Hair follicle dermal papilla cell (primary cell): ENCODE results near the gene TBL2. TPM values are rescaled to one million over a fixed set of nuclear protein-coding genes. Genes with fewer than 3 reads are reported as not detected.

Source experiments
- total RNA-seq: library from RNA; depleted of rRNA; stranded (reverse); fragments of >200 nt; gene quantifications from 2 replicates; pipeline ENCODE4 v1.2.3, GENCODE V29; 2012

The TBL2 gene, protein sequence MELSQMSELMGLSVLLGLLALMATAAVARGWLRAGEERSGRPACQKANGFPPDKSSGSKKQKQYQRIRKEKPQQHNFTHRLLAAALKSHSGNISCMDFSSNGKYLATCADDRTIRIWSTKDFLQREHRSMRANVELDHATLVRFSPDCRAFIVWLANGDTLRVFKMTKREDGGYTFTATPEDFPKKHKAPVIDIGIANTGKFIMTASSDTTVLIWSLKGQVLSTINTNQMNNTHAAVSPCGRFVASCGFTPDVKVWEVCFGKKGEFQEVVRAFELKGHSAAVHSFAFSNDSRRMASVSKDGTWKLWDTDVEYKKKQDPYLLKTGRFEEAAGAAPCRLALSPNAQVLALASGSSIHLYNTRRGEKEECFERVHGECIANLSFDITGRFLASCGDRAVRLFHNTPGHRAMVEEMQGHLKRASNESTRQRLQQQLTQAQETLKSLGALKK
- total RNA-seq: 88.9 and 95.7 TPM in 2 replicates

GRCh38 chr7:73578342-73579128 is at the start of gene TBL2:
Gene TBL2 (minus strand): TSS chr7:73578579. CDS start chr7:73578549, 30 bp downstream.

DNA sequence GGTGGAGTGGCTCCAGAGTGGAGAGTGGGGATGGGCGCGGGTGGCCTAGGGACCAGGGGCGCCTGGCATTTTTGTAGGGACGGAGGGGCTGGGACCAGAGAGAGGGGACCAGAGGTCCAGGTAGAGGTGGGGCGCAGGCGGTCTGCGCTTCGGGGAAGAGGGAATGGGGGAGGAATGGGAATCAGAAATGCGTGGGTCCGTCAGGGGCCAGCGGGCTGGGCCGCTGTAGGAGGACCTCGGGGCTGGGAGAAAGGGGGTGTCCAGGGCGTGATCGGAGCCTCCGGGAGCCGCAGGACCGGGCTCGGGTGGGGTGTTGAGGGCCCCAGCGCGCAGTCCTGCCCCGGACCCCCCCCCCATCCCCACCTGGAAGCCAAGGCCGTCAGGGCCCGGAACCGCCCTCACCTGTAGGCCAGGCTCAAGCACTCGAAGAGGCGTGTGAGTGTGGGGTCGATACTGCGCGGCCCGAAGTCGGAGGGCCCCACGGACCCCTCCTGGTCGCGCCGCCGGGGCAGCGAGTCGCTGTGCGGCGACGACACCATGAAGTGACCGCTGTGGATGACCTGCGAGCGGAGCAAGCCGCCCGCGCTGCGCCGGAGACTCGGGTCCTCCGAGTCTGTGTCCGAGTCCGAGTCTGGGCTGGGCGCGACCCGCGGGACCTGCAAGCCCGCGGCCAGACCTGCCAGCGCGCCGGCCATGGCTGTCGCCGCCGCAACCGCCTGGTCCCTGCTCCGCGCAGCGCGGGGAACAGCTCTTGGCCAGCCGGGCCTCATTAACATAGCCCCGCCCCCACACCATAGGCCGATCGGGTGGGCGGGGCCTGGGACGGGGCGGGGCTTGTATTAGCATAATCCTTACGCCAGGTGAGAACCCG is 45.7 kb upstream of the TBL2 start, which contains the start of gene MLXIPL:
Gene MLXIPL, minus strand, starts transcription at position 725 of the 871 bp plus-strand sequence. Its CDS starts 30 bp downstream, at position 695.

DNA sequence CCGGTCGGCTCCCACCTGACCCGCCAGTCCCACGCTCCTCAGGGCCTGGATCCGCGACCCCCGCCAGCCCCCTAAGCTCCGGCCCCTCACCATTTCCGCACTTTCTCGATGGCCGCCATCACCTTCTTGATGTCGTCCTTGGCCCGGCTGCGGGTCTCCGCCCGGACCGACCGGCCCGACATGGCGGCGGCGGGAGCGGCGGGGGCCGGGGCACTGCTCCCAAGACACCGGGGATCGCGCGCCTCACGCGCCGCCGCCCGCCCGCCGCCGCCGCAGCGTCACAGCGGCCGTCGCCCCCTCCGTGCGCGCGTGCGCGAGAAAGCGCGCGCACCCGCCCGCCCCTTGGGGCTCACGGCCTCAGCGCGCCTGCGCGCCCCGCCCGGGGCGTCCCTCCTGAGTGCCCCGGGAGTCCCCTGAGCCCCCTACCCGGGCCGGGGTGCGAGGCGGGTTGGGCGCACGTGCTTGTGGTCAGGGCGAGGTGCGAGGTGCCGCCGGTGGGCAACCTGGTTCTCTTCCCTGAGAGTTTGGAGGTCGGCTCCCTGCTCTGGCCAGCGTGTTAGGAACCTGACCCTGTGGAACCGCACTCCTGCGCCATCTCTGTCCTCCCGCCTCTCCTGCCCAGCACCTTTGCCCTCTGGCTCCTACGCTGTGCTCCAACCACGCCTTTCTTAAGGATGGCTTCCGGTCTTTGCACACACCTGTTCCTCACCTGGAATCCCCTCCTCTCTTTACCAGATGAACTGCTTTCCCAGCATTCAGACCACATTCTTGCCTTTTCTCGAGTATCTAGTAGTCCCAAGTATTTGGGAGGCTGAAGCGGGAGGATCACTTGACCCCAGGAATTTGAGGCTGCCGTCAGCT is 20.8 kb downstream of the TBL2 start, which contains the start of gene BCL7B:
Gene BCL7B, minus strand, starts transcription at position 294 of the 861 bp plus-strand sequence. Its CDS starts 112 bp downstream, at position 182.

GRCh38 chr7:73522105-73522872 is 56.1 kb downstream of the TBL2 start, which contains the start of gene BAZ1B:
Gene BAZ1B (minus strand): TSS chr7:73522293. CDS start chr7:73521933, 360 bp downstream.

Other genes starting within 250 kb of the TBL2 start
- 0.81 and 0.85 TPM in 2 replicates for gene FZD9, start 144.8 kb downstream of the TBL2 start, total RNA-seq
- gene BAZ1B, start 56.3 kb downstream of the TBL2 start, total RNA-seq: 48.7 and 51.0 TPM in 2 replicates
- gene BCL7B, start 20.9 kb downstream of the TBL2 start, total RNA-seq: 32.6 and 36.4 TPM in 2 replicates
- gene MLXIPL, start 45.9 kb upstream of the TBL2 start, total RNA-seq: not detected in 2 replicates
- gene VPS37D, start 89.3 kb upstream of the TBL2 start, total RNA-seq: 3.6 and 6.2 TPM in 2 replicates
- 4.2 and 5.5 TPM in 2 replicates for gene DNAJC30, start 104.9 kb upstream of the TBL2 start, total RNA-seq
- 32.0 and 37.5 TPM in 2 replicates for gene BUD23, start 105.0 kb upstream of the TBL2 start, total RNA-seq
- gene STX1A, start 141.1 kb upstream of the TBL2 start, total RNA-seq: 11.4 and 15.8 TPM in 2 replicates
- 5.2 and 10.1 TPM in 2 replicates for gene ABHD11, start 160.2 kb upstream of the TBL2 start, total RNA-seq
- gene CLDN3, start 191.7 kb upstream of the TBL2 start, total RNA-seq: not detected in 2 replicates